ENCODE measurements around the gene ERH.

The ERH gene

GRCh38 chr14:69375182-69375581, 22.9 kb downstream of the ERH start:
- DNase-seq (ENCODE audit: insufficient read length, low spot score) (no peak), FAIRE-seq (no peak)
- TF ChIP-seq PAX5 (IDR thresholded peaks at IDR 0.05; ENCODE audit: insufficient read depth, low read length, severe bottlenecking), result no peak
- no peak for TF ChIP-seq SPI1 (IDR thresholded peaks at IDR 0.05; ENCODE audit: low read depth, low read length)
- TF ChIP-seq POLR2A (IDR thresholded peaks at IDR 0.05; ENCODE audit: low read depth, low read length), result no peak
- TF ChIP-seq POU2F2 (IDR thresholded peaks at IDR 0.05; ENCODE audit: low read depth, low read length), result no peak
- TF ChIP-seq TAF1 (IDR thresholded peaks at IDR 0.05; ENCODE audit: low read depth, low read length), result no peak
- TF ChIP-seq POLR2AphosphoS5 (IDR thresholded peaks at IDR 0.05; ENCODE audit: low read depth, low read length), result no peak

- no peak for FAIRE-seq
- no peak for DNase-seq (ENCODE audit: insufficient read length, low spot score)
- TF ChIP-seq SPI1 (IDR thresholded peaks at IDR 0.05; ENCODE audit: low read depth, low read length), result no peak
- no peak for TF ChIP-seq POLR2A (IDR thresholded peaks at IDR 0.05; ENCODE audit: low read depth, low read length)
- no peak for TF ChIP-seq POU2F2 (IDR thresholded peaks at IDR 0.05; ENCODE audit: low read depth, low read length)
- TF ChIP-seq TAF1 (IDR thresholded peaks at IDR 0.05; ENCODE audit: low read depth, low read length), result no peak
- TF ChIP-seq POLR2AphosphoS5 (IDR thresholded peaks at IDR 0.05; ENCODE audit: low read depth, low read length), result no peak
- TF ChIP-seq PAX5 (IDR thresholded peaks at IDR 0.05; ENCODE audit: insufficient read depth, low read length, severe bottlenecking), result no peak
Measured at GRCh38 chr14:69374235-69374634, 23.9 kb downstream of the ERH start.

GRCh38 chr14:69373104-69373503, 25.0 kb downstream of the ERH start:
- FAIRE-seq (no peak), DNase-seq (ENCODE audit: insufficient read length, low spot score) (no peak)
- no peak for TF ChIP-seq POLR2AphosphoS5 (IDR thresholded peaks at IDR 0.05; ENCODE audit: low read depth, low read length)
- TF ChIP-seq PAX5 (IDR thresholded peaks at IDR 0.05; ENCODE audit: insufficient read depth, low read length, severe bottlenecking), result no peak
- no peak for TF ChIP-seq POLR2A (IDR thresholded peaks at IDR 0.05; ENCODE audit: low read depth, low read length)
- no peak for TF ChIP-seq SPI1 (IDR thresholded peaks at IDR 0.05; ENCODE audit: low read depth, low read length)
- TF ChIP-seq POU2F2 (IDR thresholded peaks at IDR 0.05; ENCODE audit: low read depth, low read length), result no peak
- no peak for TF ChIP-seq TAF1 (IDR thresholded peaks at IDR 0.05; ENCODE audit: low read depth, low read length)

- FAIRE-seq, result no peak
- TF ChIP-seq POLR2A (IDR thresholded peaks at IDR 0.05; ENCODE audit: low read depth, low read length), result no peak
- no peak for TF ChIP-seq POLR2AphosphoS5 (IDR thresholded peaks at IDR 0.05; ENCODE audit: low read depth, low read length)
- no peak for TF ChIP-seq PAX5 (IDR thresholded peaks at IDR 0.05; ENCODE audit: insufficient read depth, low read length, severe bottlenecking)
- no peak for TF ChIP-seq POU2F2 (IDR thresholded peaks at IDR 0.05; ENCODE audit: low read depth, low read length)
- no peak for TF ChIP-seq TAF1 (IDR thresholded peaks at IDR 0.05; ENCODE audit: low read depth, low read length)
- TF ChIP-seq SPI1 (IDR thresholded peaks at IDR 0.05; ENCODE audit: low read depth, low read length), result no peak
- no peak for DNase-seq (ENCODE audit: insufficient read length, low spot score)
Measured at GRCh38 chr14:69372146-69372545, 26.0 kb downstream of the ERH start.

GRCh38 chr14:69370061-69370460, 28.0 kb downstream of the ERH start:
- DNase-seq (ENCODE audit: insufficient read length, low spot score) (no peak), FAIRE-seq (no peak)

GRCh38 chr14:69368381-69368780, 29.7 kb downstream of the ERH start:
- DNase-seq (ENCODE audit: insufficient read length, low spot score) (no peak), FAIRE-seq (no peak)
- TF ChIP-seq PAX5 (IDR thresholded peaks at IDR 0.05; ENCODE audit: insufficient read depth, low read length, severe bottlenecking) (no peak), SPI1 (IDR thresholded peaks at IDR 0.05; ENCODE audit: low read depth, low read length) (no peak), POLR2AphosphoS5 (IDR thresholded peaks at IDR 0.05; ENCODE audit: low read depth, low read length) (no peak), TAF1 (IDR thresholded peaks at IDR 0.05; ENCODE audit: low read depth, low read length) (no peak), POLR2A (IDR thresholded peaks at IDR 0.05; ENCODE audit: low read depth, low read length) (no peak), POU2F2 (IDR thresholded peaks at IDR 0.05; ENCODE audit: low read depth, low read length) (no peak)

More at GRCh38 chr14:69370061-69370460, 28.0 kb downstream of the ERH start:
- no peak for TF ChIP-seq POLR2A (IDR thresholded peaks at IDR 0.05; ENCODE audit: low read depth, low read length)
- TF ChIP-seq TAF1 (IDR thresholded peaks at IDR 0.05; ENCODE audit: low read depth, low read length), result no peak
- TF ChIP-seq SPI1 (IDR thresholded peaks at IDR 0.05; ENCODE audit: low read depth, low read length), result no peak
- no peak for TF ChIP-seq POLR2AphosphoS5 (IDR thresholded peaks at IDR 0.05; ENCODE audit: low read depth, low read length)
- no peak for TF ChIP-seq POU2F2 (IDR thresholded peaks at IDR 0.05; ENCODE audit: low read depth, low read length)
- no peak for TF ChIP-seq PAX5 (IDR thresholded peaks at IDR 0.05; ENCODE audit: insufficient read depth, low read length, severe bottlenecking)

- FAIRE-seq, result no peak
- no peak for TF ChIP-seq POLR2A (IDR thresholded peaks at IDR 0.05; ENCODE audit: low read depth, low read length)
- TF ChIP-seq TAF1 (IDR thresholded peaks at IDR 0.05; ENCODE audit: low read depth, low read length), result no peak
- no peak for TF ChIP-seq POLR2AphosphoS5 (IDR thresholded peaks at IDR 0.05; ENCODE audit: low read depth, low read length)
- TF ChIP-seq POU2F2 (IDR thresholded peaks at IDR 0.05; ENCODE audit: low read depth, low read length), result no peak
- TF ChIP-seq PAX5 (IDR thresholded peaks at IDR 0.05; ENCODE audit: insufficient read depth, low read length, severe bottlenecking), result no peak
- no peak for TF ChIP-seq SPI1 (IDR thresholded peaks at IDR 0.05; ENCODE audit: low read depth, low read length)
Measured at GRCh38 chr14:69366761-69367160, 31.3 kb downstream of the ERH start.

GRCh38 chr14:69366069-69366468, 32.0 kb downstream of the ERH start:
- no peak for FAIRE-seq
- TF ChIP-seq PAX5 (IDR thresholded peaks at IDR 0.05; ENCODE audit: insufficient read depth, low read length, severe bottlenecking) (no peak), POLR2AphosphoS5 (IDR thresholded peaks at IDR 0.05; ENCODE audit: low read depth, low read length) (no peak), POLR2A (IDR thresholded peaks at IDR 0.05; ENCODE audit: low read depth, low read length) (no peak), SPI1 (IDR thresholded peaks at IDR 0.05; ENCODE audit: low read depth, low read length) (no peak), TAF1 (IDR thresholded peaks at IDR 0.05; ENCODE audit: low read depth, low read length) (no peak), POU2F2 (IDR thresholded peaks at IDR 0.05; ENCODE audit: low read depth, low read length) (no peak)
- DNase-seq (ENCODE audit: insufficient read length, low spot score), result no peak

More at GRCh38 chr14:69366761-69367160, 31.3 kb downstream of the ERH start:
- DNase-seq (ENCODE audit: insufficient read length, low spot score), result no peak

GRCh38 chr14:69364378-69364777, 33.7 kb downstream of the ERH start:
- no peak for FAIRE-seq
- TF ChIP-seq POU2F2 (IDR thresholded peaks at IDR 0.05; ENCODE audit: low read depth, low read length), result no peak
- TF ChIP-seq POLR2AphosphoS5 (IDR thresholded peaks at IDR 0.05; ENCODE audit: low read depth, low read length), result no peak
- no peak for TF ChIP-seq PAX5 (IDR thresholded peaks at IDR 0.05; ENCODE audit: insufficient read depth, low read length, severe bottlenecking)
- TF ChIP-seq SPI1 (IDR thresholded peaks at IDR 0.05; ENCODE audit: low read depth, low read length), result no peak
- no peak for TF ChIP-seq TAF1 (IDR thresholded peaks at IDR 0.05; ENCODE audit: low read depth, low read length)
- DNase-seq (ENCODE audit: insufficient read length, low spot score), result no peak

GRCh38 chr14:69363964-69364363, 34.1 kb downstream of the ERH start:
- TF ChIP-seq POU2F2 (IDR thresholded peaks at IDR 0.05; ENCODE audit: low read depth, low read length) (no peak), TAF1 (IDR thresholded peaks at IDR 0.05; ENCODE audit: low read depth, low read length) (no peak), PAX5 (IDR thresholded peaks at IDR 0.05; ENCODE audit: insufficient read depth, low read length, severe bottlenecking) (no peak), POLR2AphosphoS5 (IDR thresholded peaks at IDR 0.05; ENCODE audit: low read depth, low read length) (no peak), SPI1 (IDR thresholded peaks at IDR 0.05; ENCODE audit: low read depth, low read length) (no peak), POLR2A (IDR thresholded peaks at IDR 0.05; ENCODE audit: low read depth, low read length) (no peak)
- DNase-seq (ENCODE audit: insufficient read length, low spot score) (no peak), FAIRE-seq (no peak)
